ENCODE results near the gene ETFRF1. TPM values are rescaled to one million over a fixed set of nuclear protein-coding genes. Genes with fewer than 3 reads are reported as not detected.

ETFRF1 gene
- total RNA-seq, 2 donors from 2014 or later: 48.7 to 82.4 TPM

DNA sequence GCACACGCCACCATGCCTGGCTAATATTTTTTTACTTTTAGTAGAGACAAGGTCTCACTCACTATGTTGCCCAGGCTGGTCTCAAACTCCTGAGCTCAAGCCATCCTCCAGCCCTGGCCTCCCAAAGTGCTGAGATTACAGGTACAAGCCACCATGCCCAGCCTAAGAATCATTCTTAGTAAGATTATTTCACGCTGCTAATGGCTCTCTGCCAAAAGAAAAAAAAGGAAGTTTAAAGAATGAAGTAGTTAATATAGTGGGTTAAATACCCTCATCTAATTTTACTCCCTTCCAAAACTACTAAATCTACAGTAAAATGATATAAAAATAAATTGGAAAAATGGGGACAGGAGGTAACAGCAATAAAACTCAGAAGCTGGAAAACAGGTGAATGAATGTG is 2.6 kb downstream of the ETFRF1 start:
- Histone ChIP-seq H3K4me3 (no peak overlapping the region), H3K9me3 (no peaks in the 10 kb centered on the region), H3K27me3 (no peaks in the 10 kb centered on the region), H3K4me1 (peaks cover 0 to 31% of the 10 kb centered on the region in 2 donors), H3K27ac (no peak overlapping the region), H3K36me3 (no peaks in the 10 kb centered on the region)
- TF ChIP-seq, protein P1, sequence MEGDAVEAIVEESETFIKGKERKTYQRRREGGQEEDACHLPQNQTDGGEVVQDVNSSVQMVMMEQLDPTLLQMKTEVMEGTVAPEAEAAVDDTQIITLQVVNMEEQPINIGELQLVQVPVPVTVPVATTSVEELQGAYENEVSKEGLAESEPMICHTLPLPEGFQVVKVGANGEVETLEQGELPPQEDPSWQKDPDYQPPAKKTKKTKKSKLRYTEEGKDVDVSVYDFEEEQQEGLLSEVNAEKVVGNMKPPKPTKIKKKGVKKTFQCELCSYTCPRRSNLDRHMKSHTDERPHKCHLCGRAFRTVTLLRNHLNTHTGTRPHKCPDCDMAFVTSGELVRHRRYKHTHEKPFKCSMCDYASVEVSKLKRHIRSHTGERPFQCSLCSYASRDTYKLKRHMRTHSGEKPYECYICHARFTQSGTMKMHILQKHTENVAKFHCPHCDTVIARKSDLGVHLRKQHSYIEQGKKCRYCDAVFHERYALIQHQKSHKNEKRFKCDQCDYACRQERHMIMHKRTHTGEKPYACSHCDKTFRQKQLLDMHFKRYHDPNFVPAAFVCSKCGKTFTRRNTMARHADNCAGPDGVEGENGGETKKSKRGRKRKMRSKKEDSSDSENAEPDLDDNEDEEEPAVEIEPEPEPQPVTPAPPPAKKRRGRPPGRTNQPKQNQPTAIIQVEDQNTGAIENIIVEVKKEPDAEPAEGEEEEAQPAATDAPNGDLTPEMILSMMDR (IDR thresholded peaks at IDR 0.05): no peak
- no peak for DNase-seq (ENCODE audit: low spot score)

DNA sequence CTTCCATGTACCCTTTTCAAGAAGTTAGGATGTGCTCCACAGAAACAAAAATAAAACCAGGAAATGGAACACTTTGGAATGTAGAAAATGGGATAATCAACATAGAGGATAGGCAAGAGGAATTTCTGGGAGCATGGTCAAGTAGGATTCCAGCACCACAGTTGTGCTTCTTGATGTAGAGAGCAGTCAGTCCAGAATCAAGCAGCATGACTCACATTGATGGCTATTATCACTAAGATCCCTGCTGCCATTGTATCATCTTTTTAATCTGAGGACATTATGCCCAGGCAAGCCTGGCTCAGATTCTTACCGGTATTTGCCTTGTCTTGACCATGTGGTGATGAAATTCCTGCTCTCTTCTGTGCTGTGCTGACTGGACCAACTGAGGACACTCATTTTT is 5.7 kb downstream of the ETFRF1 start:
- Histone ChIP-seq H3K36me3 (peaks cover 3% of the 10 kb centered on the region), H3K27ac (no peak overlapping the region), H3K27me3 (no peaks in the 10 kb centered on the region), H3K9me3 (no peaks in the 10 kb centered on the region), H3K4me1 (peaks cover 0 to 24% of the 10 kb centered on the region in 2 donors), H3K4me3 (no peak overlapping the region)
- DNase-seq (ENCODE audit: low spot score): no peak
- TF ChIP-seq, protein P1 (IDR thresholded peaks at IDR 0.05): no peak

DNA sequence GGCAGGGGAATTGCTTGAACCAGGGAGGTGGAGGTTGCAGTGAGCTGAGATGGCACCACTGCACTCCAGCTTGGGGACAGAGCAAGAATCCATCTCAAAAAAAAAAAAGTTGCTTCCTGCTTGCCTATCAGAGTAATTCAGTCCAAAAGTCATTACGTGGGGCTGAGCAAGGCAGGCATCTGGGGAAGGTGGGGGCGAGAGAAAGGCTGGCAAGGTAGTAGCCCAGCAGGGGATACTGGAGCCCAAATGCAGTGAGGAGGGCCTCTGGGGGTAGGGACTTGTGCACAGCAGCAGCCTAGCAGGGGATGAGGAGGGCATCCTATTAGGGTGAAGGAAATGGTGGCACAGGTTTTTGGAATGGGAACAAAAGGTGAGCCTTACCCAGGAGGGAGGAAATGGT is 7.1 kb downstream of the ETFRF1 start:
- Histone ChIP-seq H3K9me3 (no peaks in the 10 kb centered on the region), H3K4me3 (no peak overlapping the region), H3K4me1 (peaks cover 0 to 12% of the 10 kb centered on the region in 2 donors), H3K27ac (no peak overlapping the region), H3K27me3 (no peaks in the 10 kb centered on the region), H3K36me3 (peaks cover 3% of the 10 kb centered on the region)
- TF ChIP-seq, protein P1 (IDR thresholded peaks at IDR 0.05): no peak
- DNase-seq (ENCODE audit: low spot score): no peak

DNA sequence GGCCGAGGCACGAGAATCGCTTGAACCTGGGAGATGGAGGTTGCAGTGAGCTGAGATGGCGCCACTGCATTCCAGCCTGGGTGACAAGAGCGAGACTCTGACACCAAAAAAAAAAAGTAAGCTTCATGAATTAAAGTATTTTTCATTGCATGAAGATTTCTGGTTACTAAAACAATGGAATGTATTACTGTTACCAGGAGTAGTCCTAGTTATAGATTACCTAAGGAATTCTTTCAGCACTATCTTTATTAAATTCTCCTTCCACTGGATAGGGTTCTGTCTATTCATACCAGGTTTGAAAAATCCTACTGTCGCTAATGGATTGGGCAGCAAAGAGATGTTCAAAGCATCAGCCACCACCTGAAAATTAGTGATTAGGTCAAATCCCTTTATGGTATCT is 12.4 kb downstream of the ETFRF1 start:
- peaks cover 3% of the 10 kb centered on the region for H3K36me3 ChIP-seq
- TF ChIP-seq, protein P1 (IDR thresholded peaks at IDR 0.05): no peak
- no peaks in the 10 kb centered on the region for H3K9me3 ChIP-seq
- no peak overlapping the region for H3K4me3 ChIP-seq
- H3K27me3 ChIP-seq: no peaks in the 10 kb centered on the region
- no peak for DNase-seq (ENCODE audit: low spot score)
- H3K4me1 ChIP-seq: no peaks in the 10 kb centered on the region
- H3K27ac ChIP-seq: no peak overlapping the region

DNA sequence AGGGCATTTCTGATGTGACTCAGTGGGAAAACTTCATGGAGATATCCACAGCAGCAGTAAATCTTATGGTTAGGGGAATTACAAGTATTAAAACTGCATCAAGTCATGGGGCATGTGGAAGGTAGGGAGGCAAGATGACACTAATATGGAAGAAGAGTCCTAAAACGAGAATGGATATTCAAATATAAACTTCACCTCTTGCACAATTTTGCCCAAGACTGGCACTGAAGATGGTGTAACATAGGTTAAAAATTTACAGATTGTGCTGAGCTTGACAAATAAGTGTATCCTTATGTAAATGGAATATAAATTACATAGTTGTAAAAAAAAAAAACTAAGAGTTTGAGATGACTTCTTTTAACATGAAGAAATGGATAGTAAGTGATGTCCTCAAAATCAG is 12.8 kb downstream of the ETFRF1 start:
- Histone ChIP-seq H3K36me3 (peaks cover 2% of the 10 kb centered on the region), H3K27ac (no peak overlapping the region), H3K27me3 (no peaks in the 10 kb centered on the region), H3K4me3 (no peak overlapping the region), H3K9me3 (no peaks in the 10 kb centered on the region), H3K4me1 (no peaks in the 10 kb centered on the region)
- TF ChIP-seq, protein P1 (IDR thresholded peaks at IDR 0.05): no peak
- no peak for DNase-seq (ENCODE audit: low spot score)

DNA sequence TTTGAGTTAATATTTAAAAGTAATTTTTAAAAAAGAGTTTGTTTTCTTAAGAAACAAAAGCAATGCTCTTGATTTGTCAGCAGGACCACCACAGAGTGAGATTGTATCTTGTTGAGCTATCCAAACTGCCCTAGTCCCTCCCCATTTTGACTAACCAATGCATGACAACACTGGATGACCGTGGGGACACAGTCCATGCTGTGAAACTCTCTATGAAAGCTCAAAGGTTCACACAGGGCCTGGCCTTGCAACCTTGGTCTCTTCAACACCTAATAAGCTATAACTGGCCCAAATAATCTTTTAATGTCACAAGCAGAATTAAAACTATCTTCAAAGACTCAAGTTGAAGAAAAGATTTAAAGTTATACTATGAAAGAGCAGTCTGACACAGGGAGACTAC is 13.5 kb downstream of the ETFRF1 start:
- TF ChIP-seq, protein P1 (IDR thresholded peaks at IDR 0.05): no peak
- Histone ChIP-seq H3K27me3 (no peaks in the 10 kb centered on the region), H3K4me3 (no peak overlapping the region), H3K4me1 (no peaks in the 10 kb centered on the region), H3K36me3 (no peaks in the 10 kb centered on the region), H3K9me3 (no peaks in the 10 kb centered on the region), H3K27ac (no peak overlapping the region)
- no peak for DNase-seq (ENCODE audit: low spot score)
